Panc1 (cell line): ENCODE measurements around the gene PHRF1. TPM values are rescaled to one million over a fixed set of nuclear protein-coding genes. Genes with fewer than 3 reads are reported as not detected.

Experiments
- ATAC-seq: fragments of 200-7000 bp; cut with Tn5 transposase; 2 replicates; pipeline ENCODE4 v1.9.1; 2020; ENCODE audit warnings: mild to moderate bottlenecking, moderate library complexity
- BruUV-seq: library from RNA; stranded (reverse); fragments of 400-500 nt; replicated peaks from 2 replicates; lab custom pipeline; 2021; lab: Mats Ljungman, UMichigan
- CTCF ChIA-PET: fragments of 300-600 bp; sonication (Branson Sonifier 250); formaldehyde crosslinking; loops from one replicate; lab custom pipeline; 2022; ENCODE audit warnings: antibody characterized with exemption; lab: Charles Lee
- POLR2A ChIA-PET: fragments of 300-600 bp; sonication (Branson Sonifier 250); formaldehyde crosslinking; loops from one replicate; lab custom pipeline; 2022; ENCODE audit warnings: antibody characterized with exemption; lab: Charles Lee
- DNase-seq: peaks from one replicate; pipeline ENCODE4 v3.0.0-alpha.2; 2010; ENCODE audit warnings: low read depth, low spot score
- H3K27ac ChIP-seq: 2 replicates; pipeline ENCODE4 v1.5.1; 2011; ENCODE audit warnings: mild to moderate bottlenecking, low read length, inconsistent platforms
- H3K27me3 ChIP-seq: fragments of 200-500 bp; sonication (Bioruptor generic); 2 replicates; pipeline ENCODE4 v1.6.0; 2014; ENCODE audit warnings: low read length, inconsistent platforms; ENCODE audit not compliant: control insufficient read depth, insufficient read depth
- H3K36me3 ChIP-seq: fragments of 200-500 bp; sonication (Bioruptor generic); 2 replicates; pipeline ENCODE4 v1.5.1; 2014; ENCODE audit warnings: inconsistent platforms, mild to moderate bottlenecking, low read length, moderate library complexity; ENCODE audit not compliant: control insufficient read depth, insufficient read depth
- H3K4me1 ChIP-seq: 2 replicates; pipeline ENCODE4 v1.5.1; 2011; ENCODE audit warnings: inconsistent platforms, mild to moderate bottlenecking, low read length, moderate library complexity; ENCODE audit not compliant: control insufficient read depth, insufficient read depth
- H3K4me3 ChIP-seq, 2 experiments: 2 replicates each; pipeline ENCODE4 v1.5.1; 2011 to 2012; ENCODE audit warnings: low read depth in 2 of 2, low read length in 2 of 2, mild to moderate bottlenecking in 2 of 2, inconsistent platforms in 1 of 2, moderate library complexity in 1 of 2
- H3K9me3 ChIP-seq: fragments of 200-500 bp; sonication (Bioruptor generic); 2 replicates; pipeline ENCODE4 v1.5.1; 2014; ENCODE audit warnings: low read depth, mild to moderate bottlenecking, inconsistent platforms, low read length, moderate library complexity; ENCODE audit not compliant: control insufficient read depth, insufficient read depth
- POLR2AphosphoS5 ChIP-seq: IDR thresholded peaks from 2 replicates; pipeline ENCODE4 v1.6.1; 2012; ENCODE audit warnings: mild to moderate bottlenecking, low read depth, low read length, moderate library complexity
- SIN3A ChIP-seq: IDR thresholded peaks from 2 replicates; pipeline ENCODE4 v1.6.1; 2012; ENCODE audit warnings: low read depth, mild to moderate bottlenecking, low read length, moderate library complexity, borderline replicate concordance; ENCODE audit not compliant: insufficient read depth
- TCF7L2 ChIP-seq: IDR thresholded peaks from 2 replicates; pipeline ENCODE4 v1.6.1; 2011; ENCODE audit warnings: mild to moderate bottlenecking, low read depth, low read length, inconsistent platforms
- in situ Hi-C: cut with HindIII; loops from 2 replicates; pipeline ENCODE4 v1.10.0; 2016; ENCODE audit warnings: low sequenced_read_pairs, low pct_unique_long_range_greater_than_20kb
- intact Hi-C: fragments of 100-400 bp; cut with micrococcal nuclease; formaldehyde crosslinking; loops from one replicate; pipeline ENCODE4 v1.10.0; 2022; ENCODE audit not compliant: unreplicated experiment
- total RNA-seq: library from RNA; stranded (reverse); gene quantifications from one replicate; pipeline ENCODE4 v1.2.1, GENCODE V29; 2021; ENCODE audit not compliant: unreplicated experiment
- TF ChIP-seq, protein P1 (sequence below), 2 experiments: IDR thresholded peaks; 2 replicates each; pipeline ENCODE4 v1.6.1; 2011 to 2012; ENCODE audit warnings: low read depth in 2 of 2, control low read depth in 1 of 2, low read length in 1 of 2, mild to moderate bottlenecking in 1 of 2, moderate library complexity in 1 of 2; ENCODE audit not compliant: insufficient read depth in 1 of 2
- TF ChIP-seq, protein P2 (sequence below): fragments of 450-650 bp; IDR thresholded peaks from 2 replicates; pipeline ENCODE4 v1.5.1; 2017; ENCODE audit warnings: mild to moderate bottlenecking

PHRF1 gene
- total RNA-seq, 1 experiment from 2014 or later: 90.6 TPM

DNA sequence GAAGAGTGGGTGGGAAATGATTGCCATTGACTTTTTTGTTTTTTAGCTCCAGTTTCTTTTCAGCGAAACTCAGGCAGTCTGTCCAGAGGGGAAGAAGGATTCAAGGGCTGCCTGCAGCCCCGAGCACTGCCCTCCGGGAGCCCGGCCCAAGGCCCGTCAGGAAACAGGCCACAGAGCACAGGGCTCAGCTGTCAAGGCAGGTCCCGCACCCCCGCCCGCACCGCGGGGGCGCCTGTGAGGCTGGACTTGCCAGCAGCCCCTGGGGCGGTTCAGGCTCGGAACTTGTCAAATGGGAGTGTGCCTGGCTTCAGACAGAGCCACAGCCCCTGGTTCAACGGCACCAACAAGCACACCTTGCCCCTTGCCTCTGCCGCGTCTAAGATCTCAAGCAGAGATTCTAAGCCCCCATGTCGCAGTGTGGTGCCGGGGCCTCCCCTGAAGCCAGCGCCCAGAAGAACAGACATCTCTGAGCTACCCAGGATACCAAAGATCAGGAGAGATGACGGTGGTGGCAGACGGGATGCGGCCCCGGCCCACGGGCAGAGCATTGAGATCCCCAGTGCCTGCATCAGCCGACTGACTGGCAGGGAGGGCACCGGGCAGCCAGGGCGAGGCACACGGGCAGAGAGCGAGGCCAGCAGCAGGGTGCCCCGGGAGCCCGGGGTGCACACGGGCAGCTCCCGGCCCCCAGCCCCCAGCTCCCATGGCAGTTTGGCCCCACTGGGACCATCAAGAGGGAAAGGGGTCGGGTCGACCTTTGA is 30.9 kb downstream of the PHRF1 start:
- intact Hi-C loops: no loop called here
- Histone ChIP-seq H3K27ac (no peak overlapping the region), H3K36me3 (peaks cover 38% of the 10 kb centered on the region), H3K27me3 (no peaks in the 10 kb centered on the region), H3K4me1 (peaks cover 7% of the 10 kb centered on the region), H3K4me3 (no peak overlapping the region), H3K9me3 (no peaks in the 10 kb centered on the region)
- TF ChIP-seq, protein P1, sequence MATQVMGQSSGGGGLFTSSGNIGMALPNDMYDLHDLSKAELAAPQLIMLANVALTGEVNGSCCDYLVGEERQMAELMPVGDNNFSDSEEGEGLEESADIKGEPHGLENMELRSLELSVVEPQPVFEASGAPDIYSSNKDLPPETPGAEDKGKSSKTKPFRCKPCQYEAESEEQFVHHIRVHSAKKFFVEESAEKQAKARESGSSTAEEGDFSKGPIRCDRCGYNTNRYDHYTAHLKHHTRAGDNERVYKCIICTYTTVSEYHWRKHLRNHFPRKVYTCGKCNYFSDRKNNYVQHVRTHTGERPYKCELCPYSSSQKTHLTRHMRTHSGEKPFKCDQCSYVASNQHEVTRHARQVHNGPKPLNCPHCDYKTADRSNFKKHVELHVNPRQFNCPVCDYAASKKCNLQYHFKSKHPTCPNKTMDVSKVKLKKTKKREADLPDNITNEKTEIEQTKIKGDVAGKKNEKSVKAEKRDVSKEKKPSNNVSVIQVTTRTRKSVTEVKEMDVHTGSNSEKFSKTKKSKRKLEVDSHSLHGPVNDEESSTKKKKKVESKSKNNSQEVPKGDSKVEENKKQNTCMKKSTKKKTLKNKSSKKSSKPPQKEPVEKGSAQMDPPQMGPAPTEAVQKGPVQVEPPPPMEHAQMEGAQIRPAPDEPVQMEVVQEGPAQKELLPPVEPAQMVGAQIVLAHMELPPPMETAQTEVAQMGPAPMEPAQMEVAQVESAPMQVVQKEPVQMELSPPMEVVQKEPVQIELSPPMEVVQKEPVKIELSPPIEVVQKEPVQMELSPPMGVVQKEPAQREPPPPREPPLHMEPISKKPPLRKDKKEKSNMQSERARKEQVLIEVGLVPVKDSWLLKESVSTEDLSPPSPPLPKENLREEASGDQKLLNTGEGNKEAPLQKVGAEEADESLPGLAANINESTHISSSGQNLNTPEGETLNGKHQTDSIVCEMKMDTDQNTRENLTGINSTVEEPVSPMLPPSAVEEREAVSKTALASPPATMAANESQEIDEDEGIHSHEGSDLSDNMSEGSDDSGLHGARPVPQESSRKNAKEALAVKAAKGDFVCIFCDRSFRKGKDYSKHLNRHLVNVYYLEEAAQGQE (IDR thresholded peaks at IDR 0.05; ENCODE audit: insufficient read depth in 1 of 2, low read depth in 2 of 2, low read length in 1 of 2): no peak
- TF ChIP-seq POLR2AphosphoS5: no peak
- TF ChIP-seq, protein P2, sequence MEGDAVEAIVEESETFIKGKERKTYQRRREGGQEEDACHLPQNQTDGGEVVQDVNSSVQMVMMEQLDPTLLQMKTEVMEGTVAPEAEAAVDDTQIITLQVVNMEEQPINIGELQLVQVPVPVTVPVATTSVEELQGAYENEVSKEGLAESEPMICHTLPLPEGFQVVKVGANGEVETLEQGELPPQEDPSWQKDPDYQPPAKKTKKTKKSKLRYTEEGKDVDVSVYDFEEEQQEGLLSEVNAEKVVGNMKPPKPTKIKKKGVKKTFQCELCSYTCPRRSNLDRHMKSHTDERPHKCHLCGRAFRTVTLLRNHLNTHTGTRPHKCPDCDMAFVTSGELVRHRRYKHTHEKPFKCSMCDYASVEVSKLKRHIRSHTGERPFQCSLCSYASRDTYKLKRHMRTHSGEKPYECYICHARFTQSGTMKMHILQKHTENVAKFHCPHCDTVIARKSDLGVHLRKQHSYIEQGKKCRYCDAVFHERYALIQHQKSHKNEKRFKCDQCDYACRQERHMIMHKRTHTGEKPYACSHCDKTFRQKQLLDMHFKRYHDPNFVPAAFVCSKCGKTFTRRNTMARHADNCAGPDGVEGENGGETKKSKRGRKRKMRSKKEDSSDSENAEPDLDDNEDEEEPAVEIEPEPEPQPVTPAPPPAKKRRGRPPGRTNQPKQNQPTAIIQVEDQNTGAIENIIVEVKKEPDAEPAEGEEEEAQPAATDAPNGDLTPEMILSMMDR: no peak
- TF ChIP-seq TCF7L2: no peak
- TF ChIP-seq SIN3A: no peak
- POLR2A ChIA-PET: interaction anchor here (1.2 kb wide), 1 partner anchor 22 kb away, joined by 5 read pairs; no protein-coding TSS in a partner anchor
- no peak for ATAC-seq
- in situ Hi-C loops: no loop called here
- no peak for DNase-seq
- BruUV-seq: no TSS peak
- CTCF ChIA-PET: no interaction called here

DNA sequence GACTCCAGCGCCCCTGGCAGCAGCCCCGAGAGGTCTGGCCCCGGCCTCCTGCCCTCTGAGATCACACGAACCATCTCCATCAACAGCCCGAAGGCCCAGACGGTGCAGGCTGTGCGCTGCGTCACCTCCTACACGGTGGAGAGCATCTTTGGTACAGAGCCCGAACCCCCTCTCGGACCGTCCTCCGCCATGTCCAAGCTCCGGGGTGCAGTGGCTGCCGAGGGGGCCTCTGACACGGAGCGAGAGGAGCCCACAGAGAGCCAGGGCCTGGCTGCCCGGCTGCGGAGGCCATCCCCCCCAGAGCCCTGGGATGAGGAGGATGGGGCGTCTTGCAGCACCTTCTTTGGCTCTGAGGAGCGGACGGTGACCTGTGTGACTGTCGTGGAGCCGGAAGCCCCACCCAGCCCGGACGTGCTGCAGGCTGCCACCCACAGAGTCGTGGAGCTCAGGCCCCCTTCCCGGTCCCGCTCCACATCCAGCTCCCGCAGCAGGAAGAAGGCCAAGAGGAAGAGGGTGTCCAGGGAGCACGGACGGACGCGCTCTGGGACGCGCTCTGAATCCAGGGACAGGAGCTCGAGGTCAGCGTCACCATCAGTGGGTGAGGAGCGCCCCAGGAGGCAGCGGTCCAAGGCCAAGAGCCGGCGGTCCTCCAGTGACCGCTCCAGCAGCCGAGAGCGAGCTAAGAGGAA is 31.8 kb downstream of the PHRF1 start:
- TF ChIP-seq, protein P1 (IDR thresholded peaks at IDR 0.05; ENCODE audit: insufficient read depth in 1 of 2, low read depth in 2 of 2, low read length in 1 of 2): no peak
- TF ChIP-seq POLR2AphosphoS5 (no peak), TCF7L2 (no peak), SIN3A (no peak)
- TF ChIP-seq, protein P2: no peak
- Histone ChIP-seq H3K4me1 (peaks cover 16% of the 10 kb centered on the region), H3K9me3 (no peaks in the 10 kb centered on the region), H3K27me3 (no peaks in the 10 kb centered on the region), H3K4me3 (no peak overlapping the region), H3K27ac (no peak overlapping the region), H3K36me3 (peaks cover 38% of the 10 kb centered on the region)
- POLR2A ChIA-PET: interaction anchor here (1.2 kb wide), 1 partner anchor 23 kb away, joined by 5 read pairs; no protein-coding TSS in a partner anchor
- no peak for ATAC-seq
- no TSS peak for BruUV-seq
- intact Hi-C loops (no loop called here), in situ Hi-C loops (no loop called here)
- CTCF ChIA-PET: no interaction called here
- no peak for DNase-seq
